ENCODE results near the gene ZNF286A. TPM values are rescaled to one million over a fixed set of nuclear protein-coding genes. Genes with fewer than 3 reads are reported as not detected.
"Not testable (repeated sequence)": the region's sequence is repeated elsewhere in the genome, so short reads cannot be mapped to it uniquely, and the experiment has no call there.

The ZNF286A gene
- polyA plus RNA-seq, 3 donors: 2.3 to 3.2 (median 2.9) TPM

DNA sequence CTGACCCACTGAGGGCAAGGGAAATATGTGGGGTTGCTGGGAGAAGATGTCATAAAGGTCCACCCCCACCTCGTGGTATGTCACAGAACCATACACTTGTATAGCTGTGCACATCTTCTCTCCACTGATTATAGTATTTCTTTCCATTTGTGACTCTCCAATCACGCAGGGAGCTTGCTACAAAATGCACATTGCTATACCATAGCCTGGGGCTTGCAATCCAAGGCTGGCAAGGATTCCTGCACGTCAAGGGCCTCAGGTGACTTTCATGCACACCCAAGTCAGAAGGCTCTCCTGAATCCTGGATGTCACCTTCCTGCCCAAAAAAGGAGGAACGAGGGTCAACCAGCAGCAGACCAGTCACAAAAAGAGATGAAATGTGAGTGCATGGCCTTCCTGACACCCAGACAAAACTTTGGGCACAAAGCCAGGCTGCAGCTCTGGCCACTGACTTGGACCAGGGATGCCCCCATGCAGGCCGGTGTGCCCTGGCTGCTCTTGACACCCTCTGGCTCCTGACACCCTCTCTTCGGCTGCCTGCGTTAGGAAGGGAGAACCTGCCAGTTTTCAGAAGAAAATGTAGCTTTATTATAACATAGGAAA, 44.6 kb downstream of the ZNF286A start:
- 96% methylated on average over 4 of the region's 7 CpGs for whole genome bisulfite sequencing (ENCODE audit: insufficient coverage)
- H3K4me1 Mint-ChIP-seq: peaks cover 8% of the 10 kb centered on the region

DNA sequence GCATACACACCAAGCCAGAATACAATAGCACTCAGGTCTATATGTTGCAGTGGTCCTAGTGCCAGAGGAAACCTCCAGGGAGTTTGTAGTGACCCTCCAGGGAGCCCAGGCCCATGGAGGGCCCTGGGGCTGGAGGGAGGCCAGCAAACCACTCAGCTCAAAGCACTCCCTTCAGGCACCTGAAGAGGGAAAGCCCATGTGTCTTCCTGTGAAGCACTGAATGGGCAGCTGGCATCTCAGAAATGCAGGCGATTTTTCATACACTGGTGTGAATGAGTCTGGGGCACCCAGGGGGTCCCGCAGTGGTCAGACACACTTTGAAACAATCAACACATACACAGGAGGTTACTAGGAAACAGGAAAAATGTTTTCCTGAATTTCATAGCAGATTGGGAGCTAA, 45.3 kb downstream of the ZNF286A start:
- H3K4me3 Mint-ChIP-seq: no peak overlapping the region
- Histone ChIP-seq H3K9me3 (replicated peaks in 1 of 2; ENCODE audit: control insufficient read depth in 1 of 2, insufficient read depth in 1 of 2, low read length in 2 of 2) (no peaks in the 10 kb centered on the region), H4K20me1 (ENCODE audit: insufficient read depth, low read length) (no peaks in the 10 kb centered on the region), H3K27me3 (ENCODE audit: control insufficient read depth in 2 of 2, insufficient read depth in 2 of 2, low read length in 2 of 2) (no peaks in the 10 kb centered on the region), H2AFZ (ENCODE audit: insufficient read depth, low read depth, low read length, poor library complexity, severe bottlenecking) (no peak overlapping the region), H3K4me1 (ENCODE audit: control insufficient read depth in 1 of 2, insufficient read depth in 2 of 2, low read length in 2 of 2) (peaks cover 0 to 4% of the 10 kb centered on the region in 2 donors), H3K36me3 (replicated peaks in 1 of 2; ENCODE audit: control insufficient read depth in 1 of 2, insufficient read depth in 2 of 2, low read length in 2 of 2) (no peaks in the 10 kb centered on the region), H3K4me2 (replicated peaks; ENCODE audit: extremely low read depth, low read length, poor library complexity, severe bottlenecking) (no peak overlapping the region), H3K9ac (ENCODE audit: insufficient read depth, low read length, poor library complexity, severe bottlenecking) (no peak overlapping the region), H3K4me3 (replicated peaks in 1 of 3; ENCODE audit: low read depth in 2 of 3, low read length in 3 of 3) (no peak overlapping the region), H3K79me2 (ENCODE audit: insufficient read depth, low read length) (no peaks in the 10 kb centered on the region), H3K27ac (ENCODE audit: low read depth in 1 of 2, low read length in 2 of 2) (no peak overlapping the region)
- H3K36me3 Mint-ChIP-seq: no peaks in the 10 kb centered on the region
- H3K4me1 Mint-ChIP-seq: peaks cover 8% of the 10 kb centered on the region
- intact Hi-C loops (cut with micrococcal nuclease): no loop called here
- no CpG with 5 or more reads among the region's 2 CpGs for whole genome bisulfite sequencing (ENCODE audit: insufficient coverage)
- H3K27ac Mint-ChIP-seq: no peak overlapping the region
- TF ChIP-seq, protein P1, sequence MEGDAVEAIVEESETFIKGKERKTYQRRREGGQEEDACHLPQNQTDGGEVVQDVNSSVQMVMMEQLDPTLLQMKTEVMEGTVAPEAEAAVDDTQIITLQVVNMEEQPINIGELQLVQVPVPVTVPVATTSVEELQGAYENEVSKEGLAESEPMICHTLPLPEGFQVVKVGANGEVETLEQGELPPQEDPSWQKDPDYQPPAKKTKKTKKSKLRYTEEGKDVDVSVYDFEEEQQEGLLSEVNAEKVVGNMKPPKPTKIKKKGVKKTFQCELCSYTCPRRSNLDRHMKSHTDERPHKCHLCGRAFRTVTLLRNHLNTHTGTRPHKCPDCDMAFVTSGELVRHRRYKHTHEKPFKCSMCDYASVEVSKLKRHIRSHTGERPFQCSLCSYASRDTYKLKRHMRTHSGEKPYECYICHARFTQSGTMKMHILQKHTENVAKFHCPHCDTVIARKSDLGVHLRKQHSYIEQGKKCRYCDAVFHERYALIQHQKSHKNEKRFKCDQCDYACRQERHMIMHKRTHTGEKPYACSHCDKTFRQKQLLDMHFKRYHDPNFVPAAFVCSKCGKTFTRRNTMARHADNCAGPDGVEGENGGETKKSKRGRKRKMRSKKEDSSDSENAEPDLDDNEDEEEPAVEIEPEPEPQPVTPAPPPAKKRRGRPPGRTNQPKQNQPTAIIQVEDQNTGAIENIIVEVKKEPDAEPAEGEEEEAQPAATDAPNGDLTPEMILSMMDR (IDR thresholded peaks at IDR 0.05): no peak
- peaks cover 0 to 18% (median 6%) of the 10 kb centered on the region in 7 donors for H3K9me3 Mint-ChIP-seq
- H3K27me3 Mint-ChIP-seq (ENCODE audit: low read depth in 3 of 3): peaks cover 3 to 12% (median 9%) of the 10 kb centered on the region in 3 donors
- no peak for DNase-seq

More for the DNA sequence above, 44.6 kb downstream of the ZNF286A start:
- Histone ChIP-seq H4K20me1 (ENCODE audit: insufficient read depth, low read length) (no peaks in the 10 kb centered on the region), H3K27ac (ENCODE audit: low read depth in 1 of 2, low read length in 2 of 2) (no peak overlapping the region), H3K79me2 (ENCODE audit: insufficient read depth, low read length) (no peaks in the 10 kb centered on the region), H3K9ac (ENCODE audit: insufficient read depth, low read length, poor library complexity, severe bottlenecking) (no peak overlapping the region), H2AFZ (ENCODE audit: insufficient read depth, low read depth, low read length, poor library complexity, severe bottlenecking) (no peak overlapping the region), H3K36me3 (replicated peaks in 1 of 2; ENCODE audit: control insufficient read depth in 1 of 2, insufficient read depth in 2 of 2, low read length in 2 of 2) (no peaks in the 10 kb centered on the region), H3K27me3 (ENCODE audit: control insufficient read depth in 2 of 2, insufficient read depth in 2 of 2, low read length in 2 of 2) (no peaks in the 10 kb centered on the region), H3K4me3 (replicated peaks in 1 of 3; ENCODE audit: low read depth in 2 of 3, low read length in 3 of 3) (no peak overlapping the region), H3K4me2 (replicated peaks; ENCODE audit: extremely low read depth, low read length, poor library complexity, severe bottlenecking) (no peak overlapping the region), H3K9me3 (replicated peaks in 1 of 2; ENCODE audit: control insufficient read depth in 1 of 2, insufficient read depth in 1 of 2, low read length in 2 of 2) (no peaks in the 10 kb centered on the region), H3K4me1 (ENCODE audit: control insufficient read depth in 1 of 2, insufficient read depth in 2 of 2, low read length in 2 of 2) (peaks cover 0 to 4% of the 10 kb centered on the region in 2 donors)
- H3K36me3 Mint-ChIP-seq: no peaks in the 10 kb centered on the region
- intact Hi-C loops (cut with micrococcal nuclease): no loop called here
- H3K27ac Mint-ChIP-seq: no peak overlapping the region
- no peak overlapping the region for H3K4me3 Mint-ChIP-seq
- TF ChIP-seq, protein P1 (IDR thresholded peaks at IDR 0.05): no peak
- peaks cover 5 to 9% (median 8%) of the 10 kb centered on the region in 3 donors for H3K27me3 Mint-ChIP-seq (ENCODE audit: low read depth in 3 of 3)
- no peak for DNase-seq
- peaks cover 0 to 17% (median 6%) of the 10 kb centered on the region in 7 donors for H3K9me3 Mint-ChIP-seq

DNA sequence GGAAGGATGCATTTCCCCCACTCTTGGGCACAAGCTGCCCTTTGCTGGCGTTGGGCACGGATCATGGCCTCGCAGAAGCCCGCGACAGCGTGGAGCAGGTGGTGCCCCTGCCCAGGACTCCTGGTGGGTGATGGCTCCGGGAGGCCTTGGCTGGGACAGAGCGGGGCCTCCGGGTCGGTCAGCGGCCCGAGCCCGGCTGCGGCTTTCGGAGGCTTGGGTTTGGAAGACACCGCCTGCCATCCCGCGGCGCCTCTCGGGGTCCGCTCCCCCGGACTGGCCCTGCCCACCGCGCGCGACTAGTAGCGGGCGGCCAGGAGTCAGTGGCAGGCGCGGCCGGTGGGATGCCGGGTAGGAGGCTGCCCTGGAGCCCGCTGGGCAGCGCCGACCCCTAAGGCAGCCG, 49.9 kb downstream of the ZNF286A start:
- H3K36me3 Mint-ChIP-seq; H3K9ac ChIP-seq (ENCODE audit: insufficient read depth, low read length, poor library complexity, severe bottlenecking); H3K36me3 ChIP-seq (replicated peaks in 1 of 2; ENCODE audit: control insufficient read depth in 1 of 2, insufficient read depth in 2 of 2, low read length in 2 of 2); H3K9me3 ChIP-seq (replicated peaks in 1 of 2; ENCODE audit: control insufficient read depth in 1 of 2, insufficient read depth in 1 of 2, low read length in 2 of 2); H3K9me3 Mint-ChIP-seq; H3K4me1 ChIP-seq (ENCODE audit: control insufficient read depth in 1 of 2, insufficient read depth in 2 of 2, low read length in 2 of 2); H3K4me1 Mint-ChIP-seq; H3K27me3 ChIP-seq (ENCODE audit: control insufficient read depth in 2 of 2, insufficient read depth in 2 of 2, low read length in 2 of 2); H3K27ac ChIP-seq (ENCODE audit: low read depth in 1 of 2, low read length in 2 of 2); DNase-seq; H4K20me1 ChIP-seq (ENCODE audit: insufficient read depth, low read length); H2AFZ ChIP-seq (ENCODE audit: insufficient read depth, low read depth, low read length, poor library complexity, severe bottlenecking); intact Hi-C loops (cut with micrococcal nuclease); H3K4me2 ChIP-seq (replicated peaks; ENCODE audit: extremely low read depth, low read length, poor library complexity, severe bottlenecking); H3K79me2 ChIP-seq (ENCODE audit: insufficient read depth, low read length); H3K4me3 Mint-ChIP-seq; H3K27ac Mint-ChIP-seq; H3K4me3 ChIP-seq (replicated peaks in 1 of 3; ENCODE audit: low read depth in 2 of 3, low read length in 3 of 3): not testable (repeated sequence)
- 30% methylated on average over 30 of the region's 36 CpGs for WGBS (ENCODE audit: insufficient coverage)
- peaks cover 2 to 12% (median 11%) of the 10 kb centered on the region in 3 donors for H3K27me3 Mint-ChIP-seq (ENCODE audit: low read depth in 3 of 3)

Data from CD14-positive monocyte (primary cell).